Cerebellar cortex (tissue), 1 donor: ENCODE data around the gene UBA5.

Experiments
- DNase-seq: peaks from one replicate; pipeline ENCODE4 v3.0.0-alpha.2; 2015; ENCODE audit warnings: low spot score

The UBA5 gene

GRCh38 chr3:132720228-132720627 lies 60.1 kb downstream of the UBA5 start:
- no peak for DNase-seq

- peak; percentile 61 for DNase-seq
Observed at GRCh38 chr3:132721479-132722164, 61.5 kb downstream of the UBA5 start.

GRCh38 chr3:132722165-132723023 lies 62.3 kb downstream of the UBA5 start, which contains the start of gene NPHP3:
Gene NPHP3 (minus strand): TSS chr3:132722409. CDS start chr3:132722355, 54 bp downstream.
- peak; percentile 96 for DNase-seq

- DNase-seq: no peak
Observed at GRCh38 chr3:132723024-132723950, 63.2 kb downstream of the UBA5 start.

GRCh38 chr3:132726341-132726823 lies 66.3 kb downstream of the UBA5 start:
- DNase-seq: peak; percentile 76
